Esophagus muscularis mucosa (tissue), 4 donors: ENCODE measurements around the gene DIPK1B. TPM values are rescaled to one million over a fixed set of nuclear protein-coding genes. Genes with fewer than 3 reads are reported as not detected.

Experiments
- DNase-seq: peaks from one replicate; pipeline ENCODE4 v3.0.0-alpha.2; 2017; ENCODE audit errors: extremely low spot score
- H3K27ac ChIP-seq, 4 donors: fragments of 200-600 bp; sonication (generic); replicated peaks in 1 of 4; 1 replicate in 3 of 4; 2 replicates in 1 of 4; pipeline ENCODE4 v1.5.1; 2016 to 2019; ENCODE audit warnings: mild to moderate bottlenecking in 1 of 4
- H3K27me3 ChIP-seq, 4 donors: fragments of 200-600 bp; sonication (generic); one replicate each; pipeline versions ENCODE4 v1.5.1 to v1.6.0; 2016 to 2019
- H3K36me3 ChIP-seq, 4 donors: fragments of 200-600 bp; sonication (generic); one replicate each; pipeline ENCODE4 v1.5.1; 2016 to 2019
- H3K4me1 ChIP-seq, 4 donors: fragments of 200-600 bp; sonication (generic); one replicate each; pipeline ENCODE4 v1.5.1; 2016 to 2019
- H3K4me3 ChIP-seq, 4 donors: fragments of 200-600 bp; sonication (generic); 1 replicate in 2 of 4; 2 replicates in 2 of 4; pipeline ENCODE4 v1.5.1; 2016 to 2019; ENCODE audit warnings: mild to moderate bottlenecking in 4 of 4, moderate library complexity in 1 of 4
- H3K9me3 ChIP-seq, 4 donors: fragments of 200-600 bp; sonication (generic); 1 replicate in 3 of 4; 2 replicates in 1 of 4; pipeline ENCODE4 v1.5.1; 2016 to 2019
- CTCF ChIP-seq, 3 experiments: fragments of 200-600 bp in 2 of 3; fragments of 450-650 bp in 1 of 3; sonication (generic) in 2 of 3; IDR thresholded peaks; one replicate each; pipeline ENCODE4 v1.5.1; 2017 to 2019; ENCODE audit warnings: antibody characterized with exemption in 3 of 3, mild to moderate bottlenecking in 2 of 3, moderate library complexity in 1 of 3
- EP300 ChIP-seq: sonication (generic); formaldehyde crosslinking; IDR thresholded peaks from one replicate; pipeline ENCODE4 v1.6.1; 2017; ENCODE audit warnings: antibody characterized with exemption
- POLR2A ChIP-seq: fragments of 450-650 bp; IDR thresholded peaks from one replicate; pipeline ENCODE4 v1.6.1; 2017; ENCODE audit warnings: antibody characterized with exemption, moderate library complexity, mild to moderate bottlenecking, low read depth
- POLR2AphosphoS5 ChIP-seq, 2 donors: sonication (generic); formaldehyde crosslinking; IDR thresholded peaks; one replicate each; pipeline ENCODE4 v1.6.1; 2017; ENCODE audit warnings: antibody characterized with exemption in 2 of 2
- WGBS: methylation state at CpG from one replicate; pipeline ENCODE4 v1.1.5; 2018; 5-methylcytosine and 5-hydroxymethylcytosine counted together
- intact Hi-C: fragments of 100-400 bp; cut with DNase I; formaldehyde crosslinking; loops from one replicate; pipeline ENCODE4 v1.15.1; 2023
- total RNA-seq, 4 donors: library from RNA; depleted of rRNA; stranded (reverse); fragments of >200 nt; gene quantifications; one replicate each; pipeline versions ENCODE4 v1.1.0 to v1.2.1, GENCODE V29; 2016

DIPK1B gene
- total RNA-seq, 4 donors from 2014 or later: 6.6 to 27.8 (median 21.5) TPM

- Histone ChIP-seq H3K4me3 (no peak overlapping the region), H3K36me3 (peaks cover 0 to 9% (median 3%) of the 10 kb centered on the region in 4 donors), H3K27me3 (no peaks in the 10 kb centered on the region), H3K27ac (no peak overlapping the region), H3K4me1 (peaks cover 27 to 45% (median 36%) of the 10 kb centered on the region in 4 donors), H3K9me3 (no peaks in the 10 kb centered on the region)
- no peak for TF ChIP-seq POLR2AphosphoS5 (IDR thresholded peaks at IDR 0.05)
- no peak for TF ChIP-seq CTCF (IDR thresholded peaks at IDR 0.05)
- no peak for TF ChIP-seq POLR2A
- TF ChIP-seq EP300: no peak
- no peak for DNase-seq
- 95% methylated on average over 12 of the region's 20 CpGs for WGBS
- intact Hi-C loops: no loop called here
These were observed 30.2 kb upstream of the DIPK1B start for GRCh38 chr9:136681945-136682699.

DNA sequence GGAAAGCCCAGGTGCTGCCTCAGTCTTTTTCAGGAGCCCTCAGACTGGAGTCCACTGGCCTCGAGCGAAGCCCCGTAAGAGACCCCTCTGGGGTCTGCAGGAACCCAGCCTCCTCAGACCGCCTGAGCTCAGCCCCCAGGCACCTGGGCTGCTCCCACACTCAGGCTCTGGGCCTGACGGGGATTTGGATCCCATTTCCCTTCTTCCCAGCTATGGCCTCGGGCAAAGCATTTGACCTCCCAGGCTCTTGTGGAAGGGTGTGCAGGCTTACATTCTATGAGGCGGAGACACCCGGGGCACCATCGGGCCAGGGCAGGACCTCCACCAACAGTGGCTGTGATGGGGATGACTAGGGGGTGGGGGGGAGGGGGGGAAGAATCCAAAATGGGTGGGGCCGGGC, 29.7 kb upstream of the DIPK1B start:
- Histone ChIP-seq H3K9me3 (no peaks in the 10 kb centered on the region), H3K27me3 (no peaks in the 10 kb centered on the region), H3K27ac (no peak overlapping the region), H3K4me1 (peaks cover 32 to 49% (median 41%) of the 10 kb centered on the region in 4 donors), H3K36me3 (peaks cover 0 to 3% (median 0%) of the 10 kb centered on the region in 4 donors), H3K4me3 (no peak overlapping the region)
- WGBS: 86% methylated on average over 10 of the region's 10 CpGs
- DNase-seq: no peak
- TF ChIP-seq EP300 (no peak), CTCF (IDR thresholded peaks at IDR 0.05) (no peak), POLR2A (no peak), POLR2AphosphoS5 (IDR thresholded peaks at IDR 0.05) (no peak)
- intact Hi-C loops: no loop called here

- Histone ChIP-seq H3K27ac (no peak overlapping the region), H3K36me3 (peaks cover 0 to 3% (median 0%) of the 10 kb centered on the region in 4 donors), H3K9me3 (no peaks in the 10 kb centered on the region), H3K4me3 (no peak overlapping the region), H3K4me1 (peaks cover 37 to 55% (median 47%) of the 10 kb centered on the region in 4 donors), H3K27me3 (no peaks in the 10 kb centered on the region)
- 94% methylated on average over 8 of the region's 16 CpGs for WGBS
- no peak for TF ChIP-seq EP300
- TF ChIP-seq POLR2A: no peak
- no peak for TF ChIP-seq POLR2AphosphoS5 (IDR thresholded peaks at IDR 0.05)
- TF ChIP-seq CTCF (IDR thresholded peaks at IDR 0.05): no peak
- DNase-seq: no peak
- intact Hi-C loops: no loop called here
These were observed 29.1 kb upstream of the DIPK1B start for GRCh38 chr9:136683173-136683745.

DNA sequence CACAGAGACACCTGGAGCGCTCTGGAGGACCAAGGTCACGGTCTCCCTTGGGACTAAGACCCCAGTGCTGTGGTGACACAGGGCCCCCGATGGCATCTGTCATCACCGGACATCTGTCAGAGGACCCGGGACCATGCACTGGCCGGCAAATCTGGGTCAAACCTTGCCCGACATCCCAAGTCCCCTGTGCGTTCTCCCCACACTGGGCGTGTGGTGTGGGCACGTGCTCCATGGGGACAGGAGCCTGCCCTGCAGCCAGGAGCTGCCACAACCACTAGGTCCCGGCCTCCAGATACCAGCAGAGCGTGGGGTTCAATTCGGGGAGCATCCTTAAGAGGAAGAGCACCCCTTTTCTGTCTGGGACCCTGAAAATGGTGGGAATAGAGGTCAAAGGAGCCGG, 28.6 kb upstream of the DIPK1B start:
- 91% methylated on average over 12 of the region's 14 CpGs for WGBS
- intact Hi-C loops: no loop called here
- Histone ChIP-seq H3K9me3 (no peaks in the 10 kb centered on the region), H3K36me3 (peaks cover 0 to 3% (median 0%) of the 10 kb centered on the region in 4 donors), H3K4me3 (no peak overlapping the region), H3K4me1 (peaks cover 42 to 60% (median 47%) of the 10 kb centered on the region in 4 donors), H3K27me3 (no peaks in the 10 kb centered on the region), H3K27ac (no peak overlapping the region)
- TF ChIP-seq POLR2AphosphoS5 (IDR thresholded peaks at IDR 0.05): no peak
- TF ChIP-seq POLR2A: no peak
- TF ChIP-seq CTCF (IDR thresholded peaks at IDR 0.05): no peak
- no peak for TF ChIP-seq EP300
- DNase-seq: no peak
